Hepatocyte (in vitro differentiated cells): Measurements from ENCODE around the gene C11orf24.
"Not testable (repeated sequence)": the region's sequence is repeated elsewhere in the genome, so short reads cannot be mapped to it uniquely, and the experiment has no call there.

ENCODE experiments used
- EZH2 ChIP-seq: fragments of 200-600 bp; sonication (generic); IDR thresholded peaks from 2 replicates; pipeline ENCODE4 v1.6.1; 2016; ENCODE audit warnings: antibody characterized with exemption, mild to moderate bottlenecking, borderline replicate concordance
- EZH2phosphoT487 ChIP-seq: fragments of 200-600 bp; sonication (generic); IDR thresholded peaks from one replicate; pipeline ENCODE4 v1.6.1; 2018; ENCODE audit warnings: antibody characterized with exemption, mild to moderate bottlenecking, low read depth, moderate library complexity; ENCODE audit not compliant: unreplicated experiment, severe bottlenecking
- TF ChIP-seq, protein P1 (sequence below): fragments of 200-600 bp; sonication (generic); IDR thresholded peaks from 2 replicates; pipeline ENCODE4 v1.5.1; 2016; ENCODE audit warnings: antibody characterized with exemption, mild to moderate bottlenecking; ENCODE audit not compliant: poor library complexity

DNA sequence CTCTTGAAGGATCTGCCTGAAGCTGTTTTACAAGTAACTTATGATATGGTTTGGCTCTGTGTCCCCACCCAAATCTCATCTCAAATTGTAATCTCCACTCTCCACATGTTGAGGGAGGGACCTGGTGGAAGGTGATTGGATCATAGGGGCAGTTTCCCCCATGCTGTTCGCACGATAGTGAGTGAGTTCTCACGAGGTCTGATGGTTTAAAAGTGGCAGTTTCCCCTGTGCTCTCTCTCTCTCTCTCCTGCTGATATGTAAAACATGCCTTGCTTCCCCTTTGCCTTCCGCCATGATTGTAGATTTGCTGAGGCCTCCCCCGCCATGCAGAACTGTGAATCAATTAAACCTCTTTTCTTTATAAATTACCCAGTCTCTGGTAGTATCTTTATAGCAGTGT lies 26.9 kb downstream of the C11orf24 start:
- TF ChIP-seq, protein P1, sequence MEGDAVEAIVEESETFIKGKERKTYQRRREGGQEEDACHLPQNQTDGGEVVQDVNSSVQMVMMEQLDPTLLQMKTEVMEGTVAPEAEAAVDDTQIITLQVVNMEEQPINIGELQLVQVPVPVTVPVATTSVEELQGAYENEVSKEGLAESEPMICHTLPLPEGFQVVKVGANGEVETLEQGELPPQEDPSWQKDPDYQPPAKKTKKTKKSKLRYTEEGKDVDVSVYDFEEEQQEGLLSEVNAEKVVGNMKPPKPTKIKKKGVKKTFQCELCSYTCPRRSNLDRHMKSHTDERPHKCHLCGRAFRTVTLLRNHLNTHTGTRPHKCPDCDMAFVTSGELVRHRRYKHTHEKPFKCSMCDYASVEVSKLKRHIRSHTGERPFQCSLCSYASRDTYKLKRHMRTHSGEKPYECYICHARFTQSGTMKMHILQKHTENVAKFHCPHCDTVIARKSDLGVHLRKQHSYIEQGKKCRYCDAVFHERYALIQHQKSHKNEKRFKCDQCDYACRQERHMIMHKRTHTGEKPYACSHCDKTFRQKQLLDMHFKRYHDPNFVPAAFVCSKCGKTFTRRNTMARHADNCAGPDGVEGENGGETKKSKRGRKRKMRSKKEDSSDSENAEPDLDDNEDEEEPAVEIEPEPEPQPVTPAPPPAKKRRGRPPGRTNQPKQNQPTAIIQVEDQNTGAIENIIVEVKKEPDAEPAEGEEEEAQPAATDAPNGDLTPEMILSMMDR = not testable (repeated sequence)
- not testable (repeated sequence) for TF ChIP-seq EZH2, EZH2phosphoT487
